ENCODE results near the gene RBM6. TPM values are rescaled to one million over a fixed set of nuclear protein-coding genes. Genes with fewer than 3 reads are reported as not detected.
A peak's percentile ranks its signal among the peaks of the same experiment; 100 is the strongest.

RBM6 gene
- total RNA-seq, 1 experiment from 2014 or later, result 74.1 TPM

GRCh38 chr3:50120364-50121071 lies 180.6 kb downstream of the RBM6 start:
- H3K4me1 ChIP-seq, result peaks cover 22% of the 10 kb centered on the region
- H3K4me3 ChIP-seq (ENCODE audit: low read depth, low read length), result no peak overlapping the region
- H3K27me3 Mint-ChIP-seq (ENCODE audit: insufficient read depth, unreplicated experiment), result no peaks in the 10 kb centered on the region
- POLR2A ChIA-PET, result no interaction called here
- H3K4me3 Mint-ChIP-seq (ENCODE audit: unreplicated experiment), result no peak overlapping the region
- H3K36me3 Mint-ChIP-seq (ENCODE audit: insufficient read depth, unreplicated experiment), result peaks cover 79% of the 10 kb centered on the region
- no peak overlapping the region for H3K27ac Mint-ChIP-seq (ENCODE audit: unreplicated experiment)
- peaks cover 2% of the 10 kb centered on the region for H3K36me3 ChIP-seq (ENCODE audit: control insufficient read depth, insufficient read depth, low read length)
- no peaks in the 10 kb centered on the region for H3K9me3 Mint-ChIP-seq (ENCODE audit: unreplicated experiment)
- CTCF ChIA-PET, result interaction anchor here (0.5 to 2.0 kb wide), 11 partner anchors 13 to 188 kb away, joined by 3 to 15 read pairs (median 3); no protein-coding TSS in a partner anchor
- H3K4me1 Mint-ChIP-seq (ENCODE audit: low read depth, unreplicated experiment), result peaks cover 15% of the 10 kb centered on the region
- no TSS peak for BruUV-seq (replicated peaks)
- no peaks in the 10 kb centered on the region for H3K27me3 ChIP-seq (replicated peaks; ENCODE audit: control insufficient read depth, insufficient read depth, low read length)
- TF ChIP-seq CTCF (IDR thresholded peaks at IDR 0.05; ENCODE audit: insufficient read depth in 1 of 2, low read depth in 1 of 2, low read length in 1 of 2, severe bottlenecking in 1 of 2, unreplicated experiment in 1 of 2), result no peak
- no peak for DNase-seq
- intact Hi-C loops (cut with micrococcal nuclease; ENCODE audit: unreplicated experiment), result loop anchor here (1.0 kb wide), 3 partner anchors 35 to 106 kb away; partner anchors contain the start of gene SEMA3F
- H3K9me3 ChIP-seq, result no peaks in the 10 kb centered on the region

DNA sequence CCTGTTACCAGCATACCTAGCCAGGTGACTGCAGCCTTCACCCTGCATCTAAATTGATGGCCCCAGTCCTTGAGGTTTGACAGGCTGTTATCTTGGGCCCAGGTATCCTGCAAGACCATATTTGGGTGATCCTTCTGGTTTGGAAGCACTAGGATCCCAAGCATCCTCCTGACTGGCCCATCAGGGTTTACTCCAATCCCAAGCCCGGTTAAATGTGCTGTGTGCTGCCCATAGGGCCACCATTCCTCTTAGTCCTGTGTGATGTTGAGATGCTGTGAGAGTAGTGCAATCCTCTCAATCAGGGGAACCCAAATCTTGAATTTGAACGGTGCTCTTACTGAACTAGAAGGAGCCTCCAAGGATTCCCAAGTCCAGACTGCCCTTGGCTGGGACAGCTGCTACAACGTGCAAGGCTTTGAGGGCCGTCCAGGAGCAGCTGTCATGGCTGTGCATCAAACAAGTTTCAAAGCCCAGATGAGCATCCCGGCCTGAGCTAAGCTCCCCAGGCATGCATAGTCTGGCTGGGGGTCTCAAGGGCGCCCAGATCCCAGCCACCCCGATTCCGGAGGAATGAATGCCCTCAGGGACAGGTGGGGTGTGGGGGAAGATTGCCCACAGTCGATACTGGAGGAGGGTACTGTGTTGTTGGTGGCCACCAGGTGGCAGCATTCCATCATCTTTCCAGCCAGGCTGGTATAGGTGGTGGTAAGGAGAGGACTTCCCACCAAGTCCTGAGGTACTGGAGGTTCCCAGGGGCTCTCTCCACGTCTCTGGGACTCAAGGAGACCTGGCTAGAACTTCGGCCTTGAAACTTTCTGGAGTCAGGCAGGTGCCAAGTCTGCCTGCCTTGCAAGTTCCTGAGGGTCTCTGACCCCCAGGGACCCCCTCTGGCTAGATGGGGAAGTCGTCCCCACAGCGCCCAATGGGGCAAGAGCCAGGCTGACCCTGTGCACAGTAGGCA lies 181.4 kb downstream of the RBM6 start:
- POLR2A ChIA-PET, result no interaction called here

More for the DNA sequence above, 181.4 kb downstream of the RBM6 start:
- peak; percentile 84 to 87 for TF ChIP-seq CTCF (IDR thresholded peaks at IDR 0.05; ENCODE audit: insufficient read depth in 1 of 2, low read depth in 1 of 2, low read length in 1 of 2, severe bottlenecking in 1 of 2, unreplicated experiment in 1 of 2)
- no peak overlapping the region for H3K4me3 Mint-ChIP-seq (ENCODE audit: unreplicated experiment)
- no peaks in the 10 kb centered on the region for H3K9me3 Mint-ChIP-seq (ENCODE audit: unreplicated experiment)
- Histone ChIP-seq H3K4me3 (ENCODE audit: low read depth, low read length) (no peak overlapping the region), H3K4me1 (peaks cover 31% of the 10 kb centered on the region), H3K9me3 (no peaks in the 10 kb centered on the region), H3K36me3 (ENCODE audit: control insufficient read depth, insufficient read depth, low read length) (peaks cover under 1% of the 10 kb centered on the region; the same call in 1 of the 2 replicates), H3K27me3 (replicated peaks; ENCODE audit: control insufficient read depth, insufficient read depth, low read length) (no peaks in the 10 kb centered on the region)
- BruUV-seq (replicated peaks), result no TSS peak
- intact Hi-C loops (cut with micrococcal nuclease; ENCODE audit: unreplicated experiment), result loop anchor here (1.0 kb wide), 3 partner anchors 34 to 105 kb away; partner anchors contain the start of gene SEMA3F
- CTCF ChIA-PET, result interaction anchor here (0.5 to 2.0 kb wide), 12 partner anchors 12 to 189 kb away, joined by 3 to 15 read pairs (median 3); no protein-coding TSS in a partner anchor
- H3K27me3 Mint-ChIP-seq (ENCODE audit: insufficient read depth, unreplicated experiment), result no peaks in the 10 kb centered on the region
- peak; percentile 84 to 85 for DNase-seq
- H3K4me1 Mint-ChIP-seq (ENCODE audit: low read depth, unreplicated experiment), result peaks cover 22% of the 10 kb centered on the region
- no peak overlapping the region for H3K27ac Mint-ChIP-seq (ENCODE audit: unreplicated experiment)
- H3K36me3 Mint-ChIP-seq (ENCODE audit: insufficient read depth, unreplicated experiment), result peaks cover 76% of the 10 kb centered on the region

All from Caco-2 (cell line).